ENCODE results near the gene MYLK.
"Not testable (repeated sequence)": the region's sequence is repeated elsewhere in the genome, so short reads cannot be mapped to it uniquely, and the experiment has no call there.

The MYLK gene

DNA sequence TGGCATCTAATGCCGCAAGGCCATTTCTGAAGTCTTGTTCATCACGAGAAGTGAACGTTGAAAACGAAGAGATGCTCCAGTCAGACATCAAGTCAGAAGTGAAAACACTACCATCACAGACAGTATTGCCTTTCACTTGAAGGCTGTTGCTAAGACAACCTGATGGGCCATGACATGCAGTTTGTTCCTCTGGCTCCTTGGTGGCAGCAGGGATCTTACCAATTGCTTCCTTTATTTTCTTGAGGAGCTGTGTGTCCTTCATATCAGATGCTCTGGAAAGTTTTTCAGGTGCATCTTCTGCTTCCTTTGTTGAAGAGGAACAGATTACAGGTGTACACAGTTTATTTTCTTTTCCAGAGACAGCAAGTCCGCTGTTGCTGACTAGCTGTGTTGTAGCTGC is 30.7 kb upstream of the MYLK start:
- Histone ChIP-seq H3K9me3 (ENCODE audit: low read depth, low read length) (no peaks in the 10 kb centered on the region), H3K27ac (no peak overlapping the region), H3K36me3 (ENCODE audit: insufficient read depth, low read length) (peaks cover 43% of the 10 kb centered on the region), H3K9ac (ENCODE audit: insufficient read length) (no peak overlapping the region), H3K4me3 (no peak overlapping the region)
- no peak for TF ChIP-seq FOXP2 (optimal IDR thresholded peaks at IDR 0.05; ENCODE audit: control extremely low read depth, extremely low read length, insufficient read depth)
- TF ChIP-seq EZH2 (IDR thresholded peaks at IDR 0.05) = no peak
- no peak for TF ChIP-seq POLR2AphosphoS5 (IDR thresholded peaks at IDR 0.05; ENCODE audit: borderline replicate concordance, low read depth, low read length)
- DNase-seq (ENCODE audit: low read depth, low spot score) = no peak

DNA sequence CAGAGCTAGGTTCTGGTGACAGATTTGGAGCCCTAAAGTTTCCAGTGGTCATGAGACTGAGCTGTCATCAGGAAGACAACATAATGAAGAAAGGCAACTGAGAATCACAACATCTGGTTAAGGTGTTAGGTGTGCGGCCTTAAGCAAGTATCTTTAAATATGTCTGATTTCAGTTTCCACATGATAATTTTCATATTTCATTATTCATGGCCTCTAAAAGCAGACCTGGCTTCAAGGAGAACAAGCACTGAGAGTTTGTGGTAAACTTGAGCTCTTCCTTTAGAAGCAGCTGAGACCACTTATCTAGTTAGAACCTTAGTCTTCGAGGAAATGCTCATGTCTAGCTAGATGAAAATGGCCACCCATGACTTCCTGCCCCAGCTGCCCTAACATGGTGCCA is 25.7 kb upstream of the MYLK start:
- DNase-seq (ENCODE audit: low read depth, low spot score) = no peak
- H3K9ac ChIP-seq (ENCODE audit: insufficient read length) = no peak overlapping the region
- H3K4me3 ChIP-seq = no peak overlapping the region
- TF ChIP-seq POLR2AphosphoS5 (IDR thresholded peaks at IDR 0.05; ENCODE audit: borderline replicate concordance, low read depth, low read length) (no peak), FOXP2 (optimal IDR thresholded peaks at IDR 0.05; ENCODE audit: control extremely low read depth, extremely low read length, insufficient read depth) (no peak), EZH2 (IDR thresholded peaks at IDR 0.05) (no peak)
- no peak overlapping the region for H3K27ac ChIP-seq
- no peaks in the 10 kb centered on the region for H3K9me3 ChIP-seq (ENCODE audit: low read depth, low read length)
- H3K36me3 ChIP-seq (ENCODE audit: insufficient read depth, low read length) = peaks cover 7% of the 10 kb centered on the region

DNA sequence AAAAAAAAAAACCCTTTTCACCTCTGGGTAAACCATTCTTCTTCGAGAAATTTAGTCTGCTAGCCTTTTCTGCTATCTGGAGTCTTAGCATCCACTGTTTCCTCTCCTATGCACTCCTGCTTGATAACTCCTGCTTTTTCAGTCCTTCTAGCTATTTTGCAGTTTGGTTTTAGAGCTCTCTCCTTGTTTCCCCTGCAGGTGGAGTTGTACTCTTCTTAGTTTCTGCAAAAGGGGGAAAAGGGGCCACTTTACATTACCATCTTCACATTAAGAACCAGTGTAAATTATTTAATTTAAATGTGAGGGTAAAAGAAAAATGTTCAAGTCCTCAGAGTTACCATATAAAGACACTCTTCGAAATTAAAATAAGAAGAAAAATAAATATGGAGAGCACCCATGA is 23.6 kb upstream of the MYLK start:
- H3K36me3 ChIP-seq (ENCODE audit: insufficient read depth, low read length) = no peaks in the 10 kb centered on the region
- H3K9me3 ChIP-seq (ENCODE audit: low read depth, low read length) = no peaks in the 10 kb centered on the region
- H3K9ac ChIP-seq (ENCODE audit: insufficient read length) = no peak overlapping the region
- no peak overlapping the region for H3K27ac ChIP-seq
- no peak for DNase-seq (ENCODE audit: low read depth, low spot score)
- H3K4me3 ChIP-seq = no peak overlapping the region
- no peak for TF ChIP-seq POLR2AphosphoS5 (IDR thresholded peaks at IDR 0.05; ENCODE audit: borderline replicate concordance, low read depth, low read length)

DNA sequence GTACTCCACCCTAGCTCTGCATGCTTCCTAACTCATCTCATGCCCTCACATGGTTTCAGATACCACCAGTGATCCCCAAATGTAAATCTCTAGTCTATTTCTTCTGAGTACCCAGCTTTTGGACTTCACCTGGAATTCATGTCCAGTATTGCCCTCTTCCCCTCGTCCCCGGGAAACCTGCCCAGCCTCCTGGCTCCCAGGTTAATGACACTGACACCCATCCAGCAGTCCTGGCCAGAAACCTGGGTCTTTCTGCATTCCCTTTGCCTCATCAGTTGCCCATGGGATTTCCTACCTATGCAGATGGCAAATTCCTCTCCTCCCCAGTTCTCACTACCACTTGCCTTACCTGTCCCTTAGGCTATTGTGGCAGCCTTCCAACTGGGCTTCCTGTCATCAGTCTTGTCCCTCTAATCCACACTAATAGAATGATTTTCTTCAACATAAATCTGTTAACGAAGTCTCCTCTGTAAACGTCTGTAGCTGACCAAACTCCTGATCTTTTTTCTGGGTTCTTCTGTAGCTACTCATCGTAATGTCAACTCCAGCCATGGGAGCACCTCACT is 15.3 kb upstream of the MYLK start:
- no peak for TF ChIP-seq FOXP2 (optimal IDR thresholded peaks at IDR 0.05; ENCODE audit: control extremely low read depth, extremely low read length, insufficient read depth)
- TF ChIP-seq EZH2 (IDR thresholded peaks at IDR 0.05) = no peak
- TF ChIP-seq POLR2AphosphoS5 (IDR thresholded peaks at IDR 0.05; ENCODE audit: borderline replicate concordance, low read depth, low read length) = no peak
- Histone ChIP-seq H3K4me3 (no peak overlapping the region), H3K9ac (ENCODE audit: insufficient read length) (no peak overlapping the region), H3K36me3 (ENCODE audit: insufficient read depth, low read length) (no peaks in the 10 kb centered on the region), H3K27ac (no peak overlapping the region), H3K9me3 (ENCODE audit: low read depth, low read length) (no peaks in the 10 kb centered on the region)
- no peak for DNase-seq (ENCODE audit: low read depth, low spot score)

DNA sequence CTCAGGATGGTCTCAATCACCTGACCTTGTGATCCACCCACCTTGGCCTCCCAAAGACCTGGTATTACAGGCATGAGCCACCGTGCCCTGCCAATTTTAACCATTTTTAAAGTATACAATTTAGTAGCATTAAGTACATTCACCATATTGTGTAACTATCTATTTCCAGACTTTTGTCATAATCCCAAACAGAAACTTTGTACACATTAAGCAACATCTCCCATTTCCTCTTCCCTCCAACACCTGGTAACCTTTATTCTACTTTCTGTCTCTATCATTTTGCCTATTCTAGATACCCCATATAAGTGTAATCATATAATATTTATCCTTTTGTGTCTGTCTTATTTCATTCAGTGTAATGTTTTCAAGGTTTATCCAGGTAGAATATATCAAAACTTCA is 8.9 kb upstream of the MYLK start:
- peaks cover 6% of the 10 kb centered on the region; the same call in 1 of the 2 replicates for H3K9me3 ChIP-seq (ENCODE audit: low read depth, low read length)
- no peak overlapping the region for H3K9ac ChIP-seq (ENCODE audit: insufficient read length)
- H3K4me3 ChIP-seq = no peak overlapping the region
- no peak overlapping the region for H3K27ac ChIP-seq
- no peak for DNase-seq (ENCODE audit: low read depth, low spot score)
- no peaks in the 10 kb centered on the region for H3K36me3 ChIP-seq (ENCODE audit: insufficient read depth, low read length)
- TF ChIP-seq FOXP2 (optimal IDR thresholded peaks at IDR 0.05; ENCODE audit: control extremely low read depth, extremely low read length, insufficient read depth) (no peak), EZH2 (IDR thresholded peaks at IDR 0.05) (no peak), POLR2AphosphoS5 (IDR thresholded peaks at IDR 0.05; ENCODE audit: borderline replicate concordance, low read depth, low read length) (no peak)

DNA sequence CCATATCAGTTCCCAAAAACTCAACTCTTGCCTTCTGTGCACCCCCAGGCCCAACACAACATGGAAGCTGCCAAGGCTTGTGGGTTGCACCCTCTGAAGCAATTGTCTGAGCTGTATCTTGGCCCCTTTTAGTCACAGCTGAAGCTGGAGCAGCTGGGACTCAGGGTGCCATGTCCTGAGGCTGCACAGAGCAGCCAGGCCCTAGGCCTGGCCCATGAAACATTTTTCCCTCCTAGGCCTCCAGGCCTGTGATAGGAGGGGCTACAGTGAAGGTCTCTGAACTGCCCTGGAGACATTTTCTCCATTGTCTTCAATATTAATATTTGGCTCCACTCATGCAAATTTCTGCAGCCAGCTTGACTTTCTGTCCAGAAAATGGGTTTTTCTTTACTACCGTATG is 8.1 kb upstream of the MYLK start:
- no peak for DNase-seq (ENCODE audit: low read depth, low spot score)
- Histone ChIP-seq H3K36me3 (ENCODE audit: insufficient read depth, low read length) (no peaks in the 10 kb centered on the region), H3K9ac (ENCODE audit: insufficient read length) (no peak overlapping the region), H3K4me3 (no peak overlapping the region), H3K27ac (no peak overlapping the region), H3K9me3 (ENCODE audit: low read depth, low read length) (peaks cover 6% of the 10 kb centered on the region; the same call in 1 of the 2 replicates)
- TF ChIP-seq FOXP2 (optimal IDR thresholded peaks at IDR 0.05; ENCODE audit: control extremely low read depth, extremely low read length, insufficient read depth) (no peak), POLR2AphosphoS5 (IDR thresholded peaks at IDR 0.05; ENCODE audit: borderline replicate concordance, low read depth, low read length) (no peak), EZH2 (IDR thresholded peaks at IDR 0.05) (no peak)

DNA sequence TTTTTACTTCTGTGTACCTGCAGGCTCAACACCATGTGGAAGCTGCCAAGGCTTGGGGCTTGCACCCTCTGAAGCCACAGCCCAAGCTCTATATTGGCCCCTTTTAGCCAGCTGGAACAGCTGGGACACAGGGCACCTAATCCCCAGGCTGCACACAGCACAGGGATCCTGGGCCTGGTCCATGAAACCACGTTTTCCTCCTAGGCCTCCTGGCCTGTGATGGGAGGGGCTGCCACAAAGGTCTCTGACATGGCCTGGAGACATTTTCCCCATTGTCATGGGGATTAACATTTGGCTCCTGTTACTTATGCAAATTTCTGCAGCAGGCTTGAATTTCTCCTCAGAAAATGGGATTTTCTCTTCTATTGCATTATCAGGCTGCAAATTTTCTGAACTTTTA is 6.9 kb upstream of the MYLK start:
- not testable (repeated sequence) for H3K9me3 ChIP-seq (ENCODE audit: low read depth, low read length)

DNA sequence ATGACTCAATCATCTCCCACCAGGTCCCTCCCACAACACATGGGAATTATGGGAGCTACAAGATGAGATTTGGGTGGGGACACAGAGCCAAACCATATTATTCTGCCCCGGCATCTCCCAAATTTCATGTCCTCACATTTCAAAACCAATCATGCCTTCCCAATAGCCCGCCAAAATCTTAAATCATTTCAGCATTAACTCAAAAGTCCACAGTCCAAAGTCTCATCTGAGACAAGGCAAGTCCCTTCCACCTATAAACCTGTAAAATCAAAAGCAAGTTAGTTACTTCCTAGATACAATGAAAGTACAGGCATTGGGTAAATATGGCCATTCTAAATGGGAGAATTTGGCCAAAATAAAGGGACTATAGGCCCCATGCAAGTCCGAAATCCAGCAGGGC is 6.0 kb upstream of the MYLK start:
- not testable (repeated sequence) for H3K27ac ChIP-seq; DNase-seq (ENCODE audit: low read depth, low spot score); H3K9ac ChIP-seq (ENCODE audit: insufficient read length); H3K36me3 ChIP-seq (ENCODE audit: insufficient read depth, low read length); H3K9me3 ChIP-seq (ENCODE audit: low read depth, low read length); H3K4me3 ChIP-seq

More for the DNA sequence above, 6.9 kb upstream of the MYLK start:
- H3K4me3 ChIP-seq; H3K9ac ChIP-seq (ENCODE audit: insufficient read length); H3K36me3 ChIP-seq (ENCODE audit: insufficient read depth, low read length); DNase-seq (ENCODE audit: low read depth, low spot score); H3K27ac ChIP-seq: not testable (repeated sequence)

DNA sequence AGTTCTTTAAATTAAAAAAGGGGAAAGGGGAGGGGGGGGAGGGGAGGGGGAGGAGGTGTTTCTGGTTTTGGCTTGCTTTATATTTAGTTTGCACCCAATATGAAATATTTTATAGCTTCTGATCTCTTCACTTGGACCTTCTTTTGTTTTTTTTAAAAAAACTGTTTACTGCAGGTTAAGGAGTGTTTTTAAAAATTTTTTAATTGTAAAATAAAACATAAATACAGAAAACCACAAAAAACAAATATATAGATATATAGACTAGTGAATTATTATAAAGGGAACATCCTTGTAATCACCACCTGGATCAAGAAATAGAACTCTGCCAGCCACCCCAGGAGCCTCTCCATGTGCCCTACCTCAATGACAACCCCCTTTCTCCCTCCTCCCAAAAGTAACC is 861 bp upstream of the MYLK start:
- no peaks in the 10 kb centered on the region for H3K36me3 ChIP-seq (ENCODE audit: insufficient read depth, low read length)
- H3K9ac ChIP-seq (ENCODE audit: insufficient read length) = no peak overlapping the region
- H3K27ac ChIP-seq = no peak overlapping the region
- TF ChIP-seq FOXP2 (optimal IDR thresholded peaks at IDR 0.05; ENCODE audit: control extremely low read depth, extremely low read length, insufficient read depth) = no peak
- TF ChIP-seq POLR2AphosphoS5 (IDR thresholded peaks at IDR 0.05; ENCODE audit: borderline replicate concordance, low read depth, low read length) = no peak
- TF ChIP-seq EZH2 (IDR thresholded peaks at IDR 0.05) = no peak
- no peaks in the 10 kb centered on the region; the same call in 1 of the 2 replicates for H3K9me3 ChIP-seq (ENCODE audit: low read depth, low read length)
- H3K4me3 ChIP-seq = peak overlapping the region; percentile 89
- DNase-seq (ENCODE audit: low read depth, low spot score) = no peak

Measured in SK-N-MC (cell line).